GM18868 (cell line): ENCODE results near the gene NEDD4L.
A peak's percentile ranks its signal among the peaks of the same experiment; 100 is the strongest.
"Not testable (repeated sequence)": the region's sequence is repeated elsewhere in the genome, so short reads cannot be mapped to it uniquely, and the experiment has no call there.

ENCODE experiments used
- ATAC-seq: cut with Tn5 transposase; IDR thresholded peaks from one replicate; pipeline ENCODE4 v1.9.1; 2021; ENCODE audit warnings: mild to moderate bottlenecking, moderate library complexity; ENCODE audit not compliant: unreplicated experiment

Gene NEDD4L

DNA sequence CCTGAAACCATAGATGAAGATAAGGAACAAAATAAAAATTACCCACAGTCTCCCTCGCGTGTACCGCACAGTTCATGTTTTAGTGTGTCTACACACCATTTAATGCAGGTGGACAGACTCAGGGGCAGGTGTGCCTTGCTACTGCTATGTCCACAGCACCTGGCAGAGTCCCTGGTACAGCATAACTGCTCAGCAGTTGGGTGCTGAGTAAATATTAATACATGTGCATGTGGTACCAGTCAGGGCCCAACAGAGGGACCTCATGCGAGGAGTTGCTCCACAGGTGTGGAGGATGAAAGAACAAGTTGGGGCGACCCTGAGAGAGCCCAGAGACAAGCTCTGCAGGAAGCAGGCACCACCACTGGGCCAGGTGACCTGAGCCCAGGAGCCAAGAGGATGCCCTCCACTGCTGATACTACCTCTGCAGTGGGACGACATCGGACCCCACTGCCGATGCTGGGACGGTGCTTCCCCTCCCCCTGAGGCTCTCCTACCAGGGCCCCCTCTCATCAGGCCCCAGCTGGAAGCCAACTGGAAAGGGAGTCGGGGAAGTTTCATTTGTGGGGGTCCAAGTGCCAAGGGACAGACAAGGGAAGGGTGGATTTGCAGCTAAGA lies 100.8 kb downstream of the NEDD4L start:
- no peak for ATAC-seq

DNA sequence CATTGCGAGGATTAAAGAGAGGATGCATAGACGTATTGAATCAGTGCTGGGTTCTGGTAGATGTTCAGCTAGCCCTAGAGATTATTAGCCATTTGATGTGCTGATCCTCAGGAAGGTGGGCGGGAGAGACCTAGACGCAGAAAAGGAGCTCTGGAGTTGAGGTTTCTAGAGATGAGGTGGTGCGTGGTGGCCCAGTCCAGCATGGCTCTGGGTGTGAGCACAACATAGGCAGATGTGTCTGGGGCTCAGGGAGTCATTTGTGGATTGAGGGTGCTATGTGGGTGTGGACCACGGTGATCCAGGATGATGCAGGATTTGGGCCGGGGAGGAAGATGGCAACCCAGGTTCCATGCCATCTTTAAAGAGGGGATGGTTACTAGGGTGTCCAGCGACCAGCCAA lies 102.1 kb downstream of the NEDD4L start:
- ATAC-seq: no peak

DNA sequence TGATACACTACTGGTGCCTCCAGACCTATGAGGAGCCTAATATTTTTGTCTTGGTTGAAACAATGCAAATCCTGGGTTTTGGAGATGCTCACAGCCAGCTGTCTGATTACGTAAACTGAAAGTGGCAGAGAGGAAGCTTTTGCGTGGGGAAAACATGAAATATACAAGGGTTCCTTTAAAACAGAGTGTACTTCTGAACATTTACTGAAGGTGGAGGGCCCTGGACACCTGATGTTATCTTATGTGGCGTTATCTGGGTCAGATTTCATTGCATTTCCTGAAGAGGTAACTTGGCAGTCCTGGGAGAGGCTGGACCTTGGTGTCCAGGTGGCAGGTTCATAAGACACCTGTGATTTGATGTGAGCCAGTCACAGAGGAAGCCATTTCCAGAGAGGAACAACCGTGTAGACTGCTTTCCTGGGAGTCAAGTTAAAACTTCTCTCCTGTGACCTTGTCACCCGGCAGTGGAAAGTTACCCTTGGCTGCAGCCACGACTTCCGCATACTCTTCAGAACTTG lies 105.0 kb downstream of the NEDD4L start:
- ATAC-seq: peak; percentile 71

DNA sequence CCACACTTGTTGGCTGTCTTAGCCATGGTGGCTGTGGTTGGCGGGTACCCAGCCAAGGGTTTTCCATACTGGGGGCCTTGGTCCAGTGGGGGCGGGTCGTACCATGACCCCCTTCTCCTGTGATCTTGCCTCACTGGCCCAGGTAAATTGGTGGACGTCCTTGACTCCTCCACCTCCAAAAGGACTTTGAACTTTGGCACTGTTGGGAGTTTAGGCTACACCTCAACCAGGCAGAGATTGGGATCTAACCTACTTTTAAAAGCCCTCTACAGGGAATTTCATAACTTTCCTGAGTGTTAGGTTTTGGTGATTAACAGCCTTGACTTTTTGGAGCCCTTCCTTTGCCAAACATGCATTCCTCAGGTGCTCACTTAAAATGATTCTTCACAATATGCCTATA lies 106.7 kb downstream of the NEDD4L start:
- ATAC-seq: no peak

DNA sequence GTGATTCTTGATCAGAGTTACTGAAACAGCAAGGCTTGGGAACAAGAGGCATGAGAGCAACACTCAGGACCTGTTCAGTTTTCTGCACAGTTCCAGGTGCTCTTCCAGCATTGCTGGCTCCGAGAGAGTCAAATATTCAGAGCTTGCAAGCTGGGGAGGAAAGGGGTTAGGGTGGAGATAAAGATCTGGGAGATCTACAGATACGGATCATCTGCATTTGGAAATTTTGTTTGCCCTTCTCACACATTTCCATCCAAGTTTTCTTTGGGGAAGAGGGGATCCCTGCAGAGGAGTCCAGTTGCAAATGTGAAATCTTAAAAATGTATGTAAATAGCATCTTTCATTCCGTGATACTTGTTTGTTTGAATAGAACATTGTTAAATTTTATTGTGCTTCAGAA lies 108.2 kb downstream of the NEDD4L start:
- no peak for ATAC-seq

DNA sequence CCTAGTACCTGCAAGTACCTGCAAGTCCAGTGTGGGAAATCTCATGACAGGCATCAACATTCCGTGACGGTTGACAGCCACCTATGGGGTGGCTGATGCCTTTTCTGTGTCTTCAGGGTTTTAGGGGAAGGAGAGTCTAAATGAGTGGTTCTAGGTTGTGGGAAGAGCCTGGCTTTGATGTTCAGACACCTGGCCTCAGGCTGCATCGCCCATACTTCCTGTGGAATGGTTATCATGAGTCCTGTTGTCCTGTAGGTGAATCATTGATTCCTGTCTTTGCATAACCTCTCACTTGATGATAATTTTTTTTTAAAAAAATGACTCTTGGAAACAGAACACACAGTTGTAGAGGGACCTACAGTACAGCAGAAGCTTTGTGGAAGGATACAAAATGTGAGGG lies 108.9 kb downstream of the NEDD4L start:
- no peak for ATAC-seq

DNA sequence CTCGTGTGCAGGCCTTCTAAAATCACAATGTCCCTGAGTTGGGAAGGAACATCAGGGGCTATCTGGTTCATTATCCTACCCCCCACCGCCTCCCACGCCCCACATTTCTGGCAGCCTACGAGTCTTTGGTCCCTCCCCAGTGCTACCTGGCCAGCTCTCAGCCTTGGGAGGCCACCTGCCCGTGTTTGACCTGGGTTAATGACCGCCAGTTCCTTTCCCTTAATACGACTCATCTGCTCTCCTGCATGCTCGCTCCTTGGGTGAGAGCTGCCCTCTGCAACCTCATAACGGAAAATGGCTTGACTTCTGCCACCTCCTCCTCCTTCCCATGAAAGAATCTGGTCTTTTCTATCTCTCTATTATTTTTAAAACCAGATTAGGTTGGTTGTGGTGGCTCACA lies 112.5 kb downstream of the NEDD4L start:
- ATAC-seq: no peak

DNA sequence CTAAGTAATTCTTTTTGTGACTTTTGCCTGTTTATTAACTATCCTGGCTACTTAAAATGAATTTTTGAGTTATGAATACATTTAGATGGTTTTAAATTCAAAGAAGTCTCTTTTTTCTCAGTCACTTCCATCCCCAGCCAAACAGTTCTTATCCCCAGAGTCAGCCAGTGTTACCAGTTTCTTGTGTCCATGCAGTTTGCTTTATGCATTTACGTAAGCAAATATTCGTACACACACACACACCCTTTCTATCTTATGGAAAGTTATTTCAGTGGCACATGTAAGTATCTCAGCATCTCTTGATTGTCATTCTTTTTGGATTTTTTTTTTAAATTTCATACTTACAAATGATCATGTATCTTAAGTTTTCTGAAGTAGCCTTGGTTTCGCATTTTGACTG lies 113.2 kb downstream of the NEDD4L start:
- no peak for ATAC-seq

DNA sequence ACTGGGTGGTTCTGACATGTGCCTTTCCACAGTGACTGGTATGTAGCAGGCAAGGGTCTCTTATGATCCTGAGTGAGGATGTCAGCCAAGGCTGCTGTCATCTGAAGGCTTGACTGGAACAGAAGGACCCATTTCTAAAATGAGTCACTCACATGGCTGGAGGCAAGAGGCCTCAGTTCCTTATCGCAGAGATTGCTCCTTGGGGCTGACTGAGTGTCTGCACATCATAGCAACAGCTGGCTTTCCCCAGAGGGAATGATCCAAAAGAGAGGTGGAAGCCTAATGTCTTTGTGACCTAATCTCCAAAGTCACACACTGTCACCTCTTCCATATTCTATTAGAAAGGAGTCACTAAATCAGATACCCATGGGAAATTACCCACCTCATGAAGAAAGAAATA lies 114.0 kb downstream of the NEDD4L start:
- no peak for ATAC-seq

DNA sequence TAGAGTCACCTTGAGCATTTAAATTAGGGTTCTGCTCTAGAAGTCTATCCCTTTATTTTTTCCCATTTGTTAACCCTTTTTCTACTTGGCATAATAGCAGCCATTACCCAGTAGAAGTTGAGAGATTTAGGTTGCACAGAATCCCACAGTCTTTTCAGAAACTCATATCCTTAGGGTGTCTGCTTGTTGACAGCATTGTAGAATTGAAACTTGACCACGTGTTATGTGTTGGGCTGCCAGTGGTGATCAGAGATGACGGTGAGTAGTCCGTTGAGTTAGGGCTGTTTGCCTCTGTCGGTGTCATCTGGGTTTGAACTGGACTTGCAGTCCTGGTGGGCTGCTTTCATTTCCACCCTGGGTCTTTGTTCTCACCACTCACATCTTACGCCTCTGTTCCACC lies 114.4 kb downstream of the NEDD4L start:
- no peak for ATAC-seq

DNA sequence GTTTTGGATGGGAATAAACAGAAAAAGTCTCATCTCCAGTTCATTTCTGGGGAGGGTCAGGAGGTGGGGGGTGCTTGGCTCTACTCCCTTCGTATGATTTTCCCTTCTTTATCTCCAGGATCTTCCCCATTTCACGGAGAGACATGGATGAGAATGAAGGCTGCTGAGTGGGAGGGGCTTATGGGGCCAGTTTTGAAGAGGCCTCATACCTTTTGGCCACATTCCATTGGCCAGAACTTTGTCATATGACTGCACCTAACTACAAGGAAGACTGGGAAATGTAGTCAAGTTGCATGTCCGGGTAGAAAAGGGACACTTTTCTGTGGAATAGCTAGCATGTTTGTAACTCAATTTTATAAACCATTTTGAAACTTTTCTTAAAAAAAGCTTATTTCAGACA lies 117.6 kb downstream of the NEDD4L start:
- no peak for ATAC-seq

DNA sequence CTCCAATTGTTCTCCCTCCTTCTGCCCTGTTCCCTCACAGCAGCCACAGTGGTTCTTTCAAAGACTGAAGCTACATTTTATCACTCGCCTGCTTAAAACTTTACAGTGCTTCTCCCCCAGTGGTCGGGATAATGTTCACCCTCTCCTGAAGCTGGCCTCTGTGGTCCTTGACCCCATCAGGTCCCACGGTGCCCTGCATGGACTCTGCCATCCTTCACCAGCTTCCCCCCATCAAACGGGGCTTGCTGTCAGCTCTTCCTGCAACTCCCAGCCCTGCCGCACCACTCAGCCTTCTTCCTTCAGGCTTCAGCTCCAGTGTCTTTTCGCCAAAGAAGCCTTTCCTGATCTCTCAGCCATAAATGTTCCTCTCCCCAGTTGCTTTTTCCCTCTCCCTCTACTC lies 118.1 kb downstream of the NEDD4L start:
- no peak for ATAC-seq

DNA sequence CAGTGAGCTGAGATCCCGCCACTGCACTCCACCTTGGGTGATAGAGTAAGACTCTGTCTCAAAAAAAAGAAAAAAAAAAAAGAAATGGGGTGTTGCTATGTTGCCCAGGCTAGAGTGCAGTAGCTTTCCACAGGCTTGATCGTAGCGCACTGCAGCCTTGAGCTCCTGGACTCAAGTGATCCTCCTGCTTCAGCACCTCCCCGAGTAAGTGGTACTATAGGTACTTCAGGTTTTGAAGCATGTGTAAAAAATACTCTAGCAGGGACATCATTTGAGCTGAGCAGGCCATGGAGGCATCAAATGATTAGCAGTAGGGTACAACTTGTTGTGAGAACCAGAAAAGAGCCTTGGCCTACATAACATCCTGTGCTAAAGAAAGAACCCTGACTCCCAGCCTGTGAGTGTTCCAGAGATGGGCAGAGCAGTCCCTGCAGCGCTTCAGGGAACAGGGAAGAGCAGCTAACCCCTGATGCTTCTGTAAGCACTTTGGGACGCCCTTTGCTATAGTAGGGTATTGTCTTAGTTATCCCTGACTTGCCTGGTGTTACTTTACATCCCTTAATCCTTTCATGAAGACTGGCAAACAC lies 119.1 kb downstream of the NEDD4L start:
- no peak for ATAC-seq

DNA sequence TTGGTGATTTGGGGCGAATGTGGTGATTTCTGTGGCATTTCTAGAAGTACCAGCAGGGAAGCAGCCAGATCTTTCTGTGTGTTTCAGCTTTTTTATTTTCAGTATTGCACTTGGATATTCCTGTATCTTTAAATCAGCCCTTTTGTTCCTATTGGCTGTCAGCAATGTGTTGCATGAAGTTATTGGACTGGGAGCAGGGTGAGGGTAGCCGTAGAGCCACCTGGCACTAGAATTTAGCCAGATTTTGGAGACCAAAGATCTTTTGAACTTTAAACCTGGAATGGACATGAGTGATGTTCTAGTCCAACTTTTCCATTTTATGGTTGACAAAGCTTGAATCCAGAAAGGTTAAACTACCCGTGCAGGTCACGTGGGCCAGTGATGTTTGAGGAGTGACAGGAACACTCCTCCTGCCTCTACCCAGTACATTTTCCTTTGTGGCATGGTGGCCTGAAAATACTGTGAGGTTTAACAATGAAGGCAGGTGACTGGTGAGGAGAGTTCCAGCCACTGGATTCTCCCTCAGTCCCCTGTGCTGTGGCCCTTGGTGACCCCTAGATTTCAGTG lies 122.3 kb downstream of the NEDD4L start:
- ATAC-seq: no peak

DNA sequence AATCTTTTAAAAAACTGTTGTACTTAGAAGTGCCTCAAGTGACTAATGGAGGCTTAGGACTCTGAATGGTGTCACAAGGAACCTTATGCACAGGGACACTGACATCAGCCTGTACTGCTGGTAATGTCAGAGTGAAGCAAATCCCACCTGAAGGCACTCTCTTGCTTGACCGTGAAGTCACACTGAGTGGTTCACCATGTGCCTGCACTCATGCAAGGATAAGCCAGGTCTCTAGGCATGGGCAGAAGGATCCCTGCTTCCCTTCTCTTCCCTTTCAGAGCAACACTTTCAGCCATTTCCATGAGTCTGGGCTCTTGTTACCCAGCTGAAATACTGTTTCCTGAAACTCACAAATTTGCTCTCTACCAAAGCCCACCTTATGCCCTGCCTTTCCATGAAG lies 123.0 kb downstream of the NEDD4L start:
- ATAC-seq: no peak

DNA sequence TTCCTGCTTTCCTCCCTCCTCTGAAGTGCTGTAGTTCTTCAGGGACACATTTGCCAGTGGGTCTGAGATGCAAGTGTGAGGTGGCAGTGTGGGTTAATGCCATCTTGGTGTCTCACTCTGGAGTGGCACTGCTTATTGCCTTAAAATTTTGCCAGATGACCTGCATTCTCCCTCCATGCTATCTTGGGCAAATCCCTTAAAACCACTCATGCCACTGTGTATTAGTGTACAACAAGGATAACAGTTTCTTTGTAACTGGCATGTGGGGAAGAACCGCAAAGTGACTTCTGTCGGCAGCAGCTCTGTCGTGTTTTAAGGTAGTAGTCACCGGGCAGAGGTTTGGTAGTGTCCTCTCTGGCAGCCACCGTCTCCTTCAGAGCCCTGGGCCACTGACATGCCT lies 124.2 kb downstream of the NEDD4L start:
- ATAC-seq: no peak

DNA sequence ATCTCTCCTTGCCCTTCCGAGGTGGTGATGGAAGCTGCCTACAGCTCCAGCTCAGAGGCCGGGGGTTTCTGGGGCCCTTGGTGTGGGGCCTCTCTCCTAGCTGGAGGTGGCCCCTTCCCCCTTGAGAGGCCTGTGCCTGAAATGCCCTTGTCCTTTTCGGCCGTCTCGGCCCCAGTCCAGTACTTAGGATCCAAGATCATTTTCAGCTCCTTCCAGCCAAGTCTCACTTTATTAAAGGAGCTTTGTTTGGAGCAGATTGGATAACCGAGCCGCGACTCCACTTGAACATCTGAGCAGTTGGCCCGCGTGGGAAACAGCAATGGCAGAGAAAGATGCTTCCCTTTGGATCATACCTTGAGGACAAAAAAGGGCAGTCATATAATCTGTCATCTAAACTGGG lies 125.0 kb downstream of the NEDD4L start:
- no peak for ATAC-seq

DNA sequence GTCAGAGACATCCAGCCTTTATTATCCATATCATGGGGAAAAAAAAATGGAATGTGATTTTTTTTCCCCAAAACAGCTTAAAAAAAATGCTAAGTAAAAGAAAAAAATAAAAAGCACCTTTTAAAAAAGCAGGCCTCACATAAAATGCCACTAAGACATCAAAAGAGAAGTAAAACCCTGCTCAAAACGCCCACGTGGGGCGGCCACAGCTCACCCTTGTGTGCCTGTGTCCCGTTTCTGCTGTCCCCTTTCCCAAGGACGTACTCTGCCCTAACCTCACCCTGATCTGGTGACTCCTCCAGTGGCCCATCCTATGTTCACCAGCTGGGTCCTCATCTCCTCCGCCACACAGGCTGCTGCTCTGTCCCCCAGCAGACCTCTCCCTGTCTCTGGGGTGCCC lies 125.4 kb downstream of the NEDD4L start:
- ATAC-seq: no peak

DNA sequence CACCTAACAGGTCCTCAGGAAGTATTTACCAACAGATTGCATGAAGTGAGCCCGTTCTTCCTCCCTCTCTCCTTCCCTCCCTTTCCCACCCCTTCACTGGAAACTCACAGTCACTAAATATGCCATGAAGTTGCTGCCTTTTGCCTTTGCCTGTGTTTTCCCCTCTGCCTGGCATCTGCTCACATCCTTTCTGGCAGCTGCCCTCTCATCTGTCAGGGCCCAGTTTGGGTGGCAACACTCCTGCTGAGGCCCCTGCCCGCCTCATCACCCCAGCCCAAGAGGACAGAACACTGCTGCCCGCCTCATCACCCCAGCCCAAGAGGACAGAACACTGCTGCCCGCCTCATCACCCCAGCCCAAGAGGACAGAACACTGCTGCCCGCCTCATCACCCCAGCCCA lies 126.0 kb downstream of the NEDD4L start:
- ATAC-seq: not testable (repeated sequence)

DNA sequence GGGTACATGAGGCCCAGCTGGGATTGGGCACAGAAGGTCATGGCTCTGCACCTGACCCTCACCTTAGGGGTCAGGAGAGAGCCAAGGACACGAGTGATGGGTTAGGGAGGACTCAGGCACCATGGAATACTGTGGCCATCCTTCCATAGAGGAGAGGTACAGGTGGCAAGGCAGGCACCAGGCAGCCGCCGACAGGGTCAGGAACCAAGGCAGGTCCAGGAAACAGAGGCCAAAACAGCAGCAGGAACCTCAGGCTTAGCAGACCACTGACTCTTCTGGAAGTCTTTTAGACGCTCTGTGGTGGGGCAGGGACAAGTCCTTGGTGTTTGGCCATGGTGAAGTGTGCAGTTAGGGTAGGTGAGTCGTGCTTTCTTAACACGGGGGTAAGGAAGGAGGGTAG lies 128.0 kb downstream of the NEDD4L start:
- ATAC-seq: no peak

DNA sequence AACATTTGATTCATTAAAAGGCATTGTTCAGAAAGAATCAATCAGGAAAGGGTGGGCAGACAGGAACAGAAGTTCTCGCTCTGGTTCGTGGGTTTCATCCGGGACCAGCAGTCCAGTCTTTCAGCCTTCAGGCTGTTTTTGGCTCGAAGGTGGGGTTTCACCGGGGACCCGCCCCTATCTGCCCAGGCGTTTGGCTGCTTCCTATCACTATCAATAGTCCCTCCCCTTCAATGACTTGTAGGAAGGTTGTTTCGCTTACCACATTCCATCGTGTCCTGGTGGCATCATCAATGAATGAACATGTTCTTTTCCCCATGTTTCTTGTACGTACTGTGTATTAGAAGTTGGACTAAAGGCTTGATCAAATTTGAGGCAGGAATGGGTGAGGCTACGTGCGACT lies 130.3 kb downstream of the NEDD4L start:
- ATAC-seq: no peak

DNA sequence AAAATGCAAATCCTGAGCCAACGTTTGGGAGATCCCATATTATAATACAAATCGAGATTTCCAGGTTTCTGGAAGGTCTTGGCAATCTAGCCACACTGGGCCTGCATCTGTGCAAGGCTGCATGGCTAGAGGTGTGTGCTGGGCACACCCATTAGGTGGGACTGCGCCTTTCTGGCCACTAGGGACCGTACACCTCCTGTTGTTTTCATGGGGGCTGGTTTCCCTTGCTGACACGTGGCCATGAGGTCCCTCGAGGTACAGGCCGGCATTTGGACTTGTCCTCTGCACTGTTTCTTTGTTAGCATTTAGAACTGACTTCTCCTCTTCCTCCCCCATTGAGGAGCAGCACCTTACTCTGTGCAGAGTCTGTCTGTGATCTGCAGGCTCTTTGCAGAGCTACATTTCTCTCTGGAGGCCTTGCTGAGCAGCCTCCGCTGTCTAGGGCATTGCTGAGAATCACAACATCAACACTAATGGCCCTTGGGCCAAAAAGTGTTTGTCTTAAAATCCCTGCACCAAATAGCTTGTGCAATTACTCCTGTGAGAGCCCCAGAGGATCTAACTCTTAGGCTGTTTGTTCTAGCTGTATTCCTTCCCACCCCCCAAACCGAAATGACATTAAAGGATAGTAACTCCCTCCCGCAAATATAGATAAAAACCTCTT lies 131.2 kb downstream of the NEDD4L start:
- ATAC-seq: no peak
